ENCODE measurements around the gene ESPN.
A peak's percentile ranks its signal among the peaks of the same experiment; 100 is the strongest.
"Not testable (repeated sequence)": the region's sequence is repeated elsewhere in the genome, so short reads cannot be mapped to it uniquely, and the experiment has no call there.

Gene ESPN

DNA sequence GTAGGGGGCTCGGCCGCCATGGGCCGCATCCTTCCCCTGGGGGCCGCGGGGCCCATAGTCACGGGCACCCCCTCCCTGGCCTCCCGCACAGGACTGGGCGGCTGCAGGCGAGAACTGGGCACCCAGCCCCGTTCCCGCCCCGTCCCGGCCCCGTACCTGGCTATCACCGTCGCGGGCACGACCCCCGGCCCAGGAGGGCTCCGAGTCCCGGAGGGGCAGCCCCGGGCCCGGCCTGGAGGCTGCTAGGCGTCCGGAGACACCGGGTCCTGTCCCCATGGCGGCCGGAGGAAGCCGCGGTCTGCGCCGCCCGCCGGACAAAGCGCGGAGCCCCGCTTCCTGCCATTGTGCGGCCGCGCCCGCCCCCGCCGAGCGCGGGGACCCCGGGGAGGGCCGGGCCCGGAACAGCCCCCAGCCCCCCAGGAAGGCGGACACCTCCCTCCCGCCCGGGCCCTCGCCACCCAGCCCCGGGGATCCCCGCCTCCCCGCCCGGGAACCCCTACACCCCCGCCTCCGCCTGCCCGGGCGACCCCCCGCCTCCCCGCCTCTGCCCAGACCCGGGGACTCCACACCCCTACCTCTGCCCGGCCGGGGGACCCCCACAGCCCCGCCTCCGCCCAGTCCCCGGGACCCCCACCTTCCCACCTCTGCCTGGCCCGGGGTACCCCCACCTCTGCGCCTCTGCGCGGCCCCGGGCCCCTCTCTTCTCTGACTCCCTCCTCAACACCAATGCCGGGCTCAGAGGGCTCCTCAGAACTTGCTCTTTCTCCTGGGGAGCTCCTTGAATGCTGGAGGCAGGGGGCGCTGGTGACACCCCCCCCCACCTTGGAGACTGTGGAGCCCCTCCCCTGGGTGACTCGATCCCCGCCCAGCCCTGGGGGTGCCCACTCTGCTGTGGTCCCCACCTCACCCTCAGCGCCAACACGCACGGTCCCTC, 60.9 kb downstream of the ESPN start:
- no peak for DNase-seq

DNA sequence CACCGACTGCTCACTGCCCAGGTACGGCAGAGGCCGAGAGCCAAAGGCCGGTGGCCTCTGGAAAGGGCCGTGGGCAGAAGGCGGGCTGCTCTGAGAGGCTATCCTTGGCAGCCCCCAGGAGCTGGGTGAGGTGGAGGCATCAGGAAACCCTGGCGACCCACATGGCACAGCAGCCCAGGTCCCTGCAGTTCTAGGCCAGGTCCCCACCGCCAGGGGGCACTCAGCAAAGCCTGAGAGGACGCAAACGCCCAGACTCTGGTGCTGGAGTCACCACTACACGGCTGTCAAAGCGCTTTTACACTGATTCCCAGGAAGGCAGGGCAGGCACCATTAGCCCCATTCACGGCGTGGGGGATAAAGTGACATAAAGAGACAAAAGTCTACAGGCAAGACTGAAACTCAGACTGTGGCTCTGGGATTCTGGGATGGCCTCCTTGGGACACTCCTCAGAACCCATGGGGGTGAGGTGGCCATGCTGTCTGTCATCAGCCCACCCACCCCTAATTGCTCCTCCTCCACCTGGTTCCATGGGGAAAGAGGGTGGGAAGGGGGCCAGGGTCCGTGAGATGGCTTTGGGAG, 61.9 kb downstream of the ESPN start:
- DNase-seq: peak; percentile 81 to 88

DNA sequence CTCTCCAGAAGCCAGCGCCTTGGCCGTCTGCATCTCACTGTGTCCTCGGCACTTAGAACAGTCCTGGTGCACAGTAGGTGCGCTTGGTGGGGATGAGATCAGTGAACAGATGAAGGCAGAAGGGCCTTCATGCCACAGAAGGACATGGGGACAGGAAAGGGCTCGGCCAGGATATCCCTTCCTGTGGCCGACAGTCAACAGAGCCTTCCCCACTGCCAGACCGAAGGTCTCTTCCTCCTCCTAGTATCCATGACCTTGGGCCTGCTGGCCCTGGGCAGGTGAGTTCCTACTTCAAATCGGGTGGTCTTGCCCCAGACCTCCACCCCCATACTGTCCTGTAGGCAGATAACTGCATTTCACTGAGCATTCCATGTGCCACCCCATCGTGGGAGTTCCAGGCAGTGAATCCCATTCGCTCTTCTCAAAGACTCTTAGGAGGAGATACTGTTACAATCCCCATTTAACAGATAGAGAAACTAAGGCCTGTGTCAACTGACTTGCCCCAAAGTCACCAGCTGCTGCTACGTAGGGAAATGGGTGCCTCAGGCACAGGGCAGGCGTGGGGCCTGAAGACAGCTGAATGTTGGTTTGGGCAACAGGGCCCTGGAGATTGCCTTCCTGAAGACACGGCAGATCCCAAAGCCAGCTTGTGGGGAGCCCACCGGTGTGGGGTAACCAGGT, 63.4 kb downstream of the ESPN start:
- no peak for DNase-seq

DNA sequence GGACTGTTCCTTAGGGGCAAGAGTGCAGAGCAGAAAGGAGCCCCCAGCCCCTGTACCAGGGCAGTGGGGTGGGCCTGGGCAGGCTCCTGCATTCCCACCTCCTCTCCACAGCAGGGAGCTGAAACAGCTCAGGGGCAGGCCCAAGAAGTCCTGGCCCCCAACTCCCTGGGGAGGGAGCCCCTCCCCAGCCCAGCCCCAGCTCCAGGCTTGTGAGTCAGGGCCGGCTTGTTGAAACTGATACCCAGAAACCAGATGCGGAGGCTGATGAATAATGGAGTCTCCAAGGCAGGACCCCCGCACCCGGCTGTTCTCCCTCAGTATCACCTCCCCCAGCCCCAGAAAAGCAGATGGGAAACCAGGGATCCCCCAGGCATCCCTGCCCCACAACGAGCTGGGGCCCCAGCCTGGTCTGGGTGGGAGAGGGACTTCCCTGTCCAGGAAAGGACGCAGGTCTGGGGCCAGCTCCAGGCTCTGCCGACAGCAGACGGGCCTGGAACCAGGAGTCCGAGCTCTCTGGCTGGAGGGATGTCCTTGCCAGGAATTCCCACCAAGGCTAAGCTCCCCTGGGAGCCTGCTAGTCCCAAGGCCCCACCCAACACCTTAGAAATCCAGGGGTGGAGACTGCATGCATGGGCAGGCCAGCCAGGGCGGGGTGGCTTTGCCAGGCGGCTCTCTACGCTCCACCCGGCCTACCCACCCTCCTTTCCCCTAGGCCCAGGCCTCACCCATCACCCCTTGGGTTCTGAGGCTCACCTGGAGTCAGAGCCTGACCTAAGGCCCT, 64.2 kb downstream of the ESPN start:
- no peak for DNase-seq

DNA sequence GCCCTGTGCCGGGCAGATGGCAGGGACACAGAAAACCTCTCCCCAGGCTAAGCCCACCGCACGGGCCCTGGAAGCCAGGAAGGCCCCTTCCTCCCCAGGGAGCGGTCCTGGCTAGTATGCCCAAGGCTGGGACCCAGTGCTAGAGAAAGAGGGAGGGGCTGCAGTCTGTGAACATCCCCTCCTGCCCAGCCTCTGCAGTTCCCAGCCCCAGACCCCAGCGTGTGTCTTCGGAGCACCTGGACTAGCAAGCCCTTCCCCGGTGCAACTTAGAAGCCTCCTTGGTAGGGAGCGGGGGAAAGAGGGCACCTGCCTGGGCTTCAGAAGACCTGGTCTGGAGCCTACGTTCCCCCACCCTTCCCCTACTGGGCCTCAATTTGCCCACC, 64.8 kb downstream of the ESPN start:
- DNase-seq: no peak

DNA sequence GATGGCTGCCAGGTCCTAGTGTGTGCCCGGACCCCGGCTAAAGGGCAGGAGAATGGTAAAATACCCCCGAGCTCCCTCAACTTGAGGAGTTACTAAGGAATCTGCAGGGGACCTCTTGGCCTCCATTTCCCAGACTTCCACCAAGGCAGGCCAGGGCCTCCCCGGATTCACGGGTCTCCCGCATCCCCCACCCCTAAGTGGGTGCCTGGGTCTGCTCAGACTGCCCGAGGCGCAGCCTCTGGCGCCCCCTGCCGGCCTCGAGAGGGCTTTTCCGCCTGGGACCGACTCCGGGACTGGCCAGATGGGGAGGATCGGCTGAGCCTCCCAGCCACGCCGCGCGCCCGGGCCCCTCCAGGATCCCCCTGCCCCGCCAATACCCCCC, 65.2 kb downstream of the ESPN start:
- peak; percentile 70 to 75 for DNase-seq

DNA sequence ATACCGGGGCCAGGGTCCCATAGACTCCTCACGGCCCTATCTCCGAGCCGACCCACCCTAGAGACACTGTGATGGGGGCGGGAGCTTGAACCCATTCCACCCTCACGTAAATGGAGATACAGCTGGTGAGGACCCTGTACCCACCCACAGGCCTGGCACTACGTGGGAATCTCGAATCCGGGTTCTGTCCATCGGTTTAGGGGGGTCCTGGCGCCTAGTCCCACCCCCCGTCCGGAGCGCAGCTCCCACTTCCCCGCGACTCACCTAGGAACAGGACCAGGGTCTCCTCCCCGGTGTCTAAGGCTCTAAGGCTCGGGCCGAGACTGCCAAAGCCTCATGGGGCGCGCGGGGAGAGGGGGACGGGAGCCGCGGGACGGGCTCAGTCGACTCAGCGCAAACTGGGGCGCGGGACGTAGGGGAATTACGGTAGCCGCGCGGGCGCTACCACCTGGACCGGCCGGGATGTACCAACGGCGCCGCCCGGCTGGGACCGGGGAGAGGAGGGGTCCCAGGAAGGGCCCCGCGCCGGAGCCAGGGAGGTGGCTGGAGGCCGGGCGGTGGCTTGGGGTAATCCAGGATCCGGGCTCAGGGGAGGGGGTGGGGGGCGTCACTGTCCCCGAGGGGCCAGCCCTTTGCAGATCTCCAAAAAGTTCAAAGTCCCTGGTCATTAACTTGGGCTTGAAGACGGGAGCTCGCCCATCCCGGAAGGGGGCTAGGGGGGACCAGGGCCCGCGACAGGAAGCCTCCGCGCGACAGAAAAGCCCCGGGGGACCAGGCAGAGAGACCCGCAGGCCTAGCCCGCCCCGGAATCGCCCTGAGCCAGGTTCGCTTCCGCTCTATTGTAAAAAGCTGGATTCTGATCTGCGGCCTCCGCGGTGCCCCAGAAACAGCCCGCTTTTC, 65.9 kb downstream of the ESPN start:
- peak; percentile 31 to 61 for DNase-seq

DNA sequence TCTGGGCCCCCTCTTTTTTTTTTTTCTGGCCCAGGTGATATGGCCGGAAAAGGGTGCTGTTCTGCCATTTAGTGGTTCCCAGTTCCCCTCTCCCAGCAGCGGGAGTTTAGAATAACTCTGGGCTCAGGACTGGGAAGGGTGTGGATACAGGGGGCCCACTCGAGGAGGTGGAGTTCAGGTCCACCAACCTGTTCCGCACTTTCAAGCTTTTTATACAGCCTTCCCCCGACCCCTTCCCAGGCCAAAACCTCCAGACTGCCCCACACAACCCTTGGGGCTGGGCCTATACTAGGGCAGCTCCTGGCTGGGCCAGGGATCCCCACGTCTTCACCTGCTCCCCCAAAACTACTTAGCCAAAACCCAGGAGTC, 66.5 kb downstream of the ESPN start:
- DNase-seq: no peak

DNA sequence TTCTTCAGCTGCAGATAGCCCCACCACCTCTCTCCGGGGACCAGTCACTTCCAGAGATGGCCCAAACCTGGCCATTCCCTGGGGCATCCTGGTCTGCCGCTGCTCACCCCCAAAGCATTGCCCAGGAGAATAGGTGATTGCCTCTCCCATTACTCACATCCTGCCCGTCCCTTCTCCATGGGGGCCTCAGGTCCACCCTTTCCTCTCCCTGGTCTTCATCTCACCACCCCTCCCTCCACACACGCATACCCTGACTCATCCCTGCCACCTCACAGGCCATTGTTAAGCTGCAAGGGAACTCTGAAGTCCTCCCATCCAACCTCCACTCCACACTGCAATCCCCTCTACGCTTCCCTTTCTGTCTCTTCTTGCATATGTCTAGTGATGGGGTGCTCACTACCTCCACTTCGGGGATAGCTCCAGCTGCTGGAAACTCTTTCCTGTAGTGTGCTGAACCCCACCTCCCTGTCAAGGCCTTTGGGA, 66.9 kb downstream of the ESPN start, which contains the start of gene PLEKHG5:
PLEKHG5 (minus strand) TSS at position 188 of the 483 bp plus-strand sequence. CDS start 14,096 bp downstream, outside the sequence.
- DNase-seq: no peak

DNA sequence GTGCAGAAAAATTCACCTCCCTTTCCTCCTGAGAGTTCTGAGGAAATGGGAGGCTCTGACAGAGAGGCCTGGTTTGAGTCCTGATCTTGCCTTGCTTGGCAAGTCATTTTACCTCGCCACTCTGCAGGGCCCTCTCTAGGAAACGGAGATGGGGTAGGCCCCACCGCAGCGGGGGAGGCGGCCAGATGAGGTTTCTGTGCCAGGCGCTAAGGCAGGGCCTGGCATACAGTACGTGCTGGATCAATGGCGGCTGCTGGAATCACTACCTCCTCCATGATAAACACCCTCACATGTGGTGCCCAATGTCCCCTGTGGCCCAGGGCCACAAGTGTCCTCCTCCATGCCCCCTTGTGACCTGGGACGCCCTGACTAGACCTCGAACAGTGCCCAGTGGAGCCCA, 67.4 kb downstream of the ESPN start:
- no peak for DNase-seq

DNA sequence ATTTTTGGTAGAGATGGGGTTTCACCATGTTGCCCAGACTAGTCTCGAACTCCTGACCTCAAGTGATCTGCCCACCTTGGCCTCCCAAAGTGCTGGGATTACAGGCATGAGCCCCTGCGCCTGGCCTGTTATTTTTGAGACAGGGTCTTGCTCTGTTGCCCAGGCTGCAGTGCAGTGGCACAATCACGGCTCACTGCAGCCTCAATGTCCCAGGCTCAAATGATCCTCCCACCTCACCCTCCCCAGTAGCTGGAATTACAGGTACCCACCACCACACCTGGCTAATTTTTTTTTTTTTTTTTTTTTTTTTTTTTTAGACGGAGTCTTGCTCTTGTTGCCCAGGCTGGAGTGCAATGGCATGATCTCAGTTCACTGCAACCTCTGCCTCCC, 69.3 kb downstream of the ESPN start:
- DNase-seq: not testable (repeated sequence)

DNA sequence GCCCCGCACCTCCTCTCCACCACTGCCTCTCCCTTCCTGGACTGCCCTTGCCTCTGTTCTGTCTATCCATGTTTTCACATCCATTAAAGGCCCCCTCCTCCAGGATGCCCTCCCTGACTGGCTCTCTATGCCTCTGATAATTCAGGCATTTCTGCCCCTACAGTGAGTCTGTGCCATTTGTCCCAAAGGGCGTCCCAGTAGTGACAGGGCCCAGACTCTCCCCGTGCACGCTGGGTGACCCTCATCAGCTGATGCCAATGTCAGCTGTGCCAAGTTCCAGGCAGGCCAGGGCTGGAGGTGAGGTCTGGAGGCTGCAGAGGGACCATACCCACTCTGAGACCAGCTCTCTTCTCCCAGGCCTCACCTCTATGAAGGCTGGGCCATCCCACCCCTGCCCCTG, 70.1 kb downstream of the ESPN start:
- DNase-seq: no peak

DNA sequence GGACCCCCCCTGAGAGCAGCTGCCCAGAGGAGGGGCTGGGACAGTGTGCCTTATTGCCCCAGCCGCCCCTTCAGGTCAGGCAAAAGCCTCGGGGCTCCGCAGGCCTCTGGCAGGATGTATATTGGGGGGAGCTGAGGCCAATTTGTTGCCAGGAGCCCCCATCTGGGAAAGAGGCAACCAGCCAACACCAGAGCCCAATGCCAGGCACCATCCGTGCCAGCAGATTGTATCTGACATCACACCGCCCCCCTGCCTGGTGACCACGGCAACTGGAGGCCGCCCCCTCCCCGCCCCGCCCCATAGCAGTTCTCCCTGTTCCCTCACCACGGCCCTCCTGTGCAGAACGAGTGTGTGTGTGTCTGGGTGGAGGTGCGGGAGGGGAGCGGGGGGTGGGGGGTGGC, 70.5 kb downstream of the ESPN start:
- DNase-seq: peak in 1 of 2 experiments; percentile 17

DNA sequence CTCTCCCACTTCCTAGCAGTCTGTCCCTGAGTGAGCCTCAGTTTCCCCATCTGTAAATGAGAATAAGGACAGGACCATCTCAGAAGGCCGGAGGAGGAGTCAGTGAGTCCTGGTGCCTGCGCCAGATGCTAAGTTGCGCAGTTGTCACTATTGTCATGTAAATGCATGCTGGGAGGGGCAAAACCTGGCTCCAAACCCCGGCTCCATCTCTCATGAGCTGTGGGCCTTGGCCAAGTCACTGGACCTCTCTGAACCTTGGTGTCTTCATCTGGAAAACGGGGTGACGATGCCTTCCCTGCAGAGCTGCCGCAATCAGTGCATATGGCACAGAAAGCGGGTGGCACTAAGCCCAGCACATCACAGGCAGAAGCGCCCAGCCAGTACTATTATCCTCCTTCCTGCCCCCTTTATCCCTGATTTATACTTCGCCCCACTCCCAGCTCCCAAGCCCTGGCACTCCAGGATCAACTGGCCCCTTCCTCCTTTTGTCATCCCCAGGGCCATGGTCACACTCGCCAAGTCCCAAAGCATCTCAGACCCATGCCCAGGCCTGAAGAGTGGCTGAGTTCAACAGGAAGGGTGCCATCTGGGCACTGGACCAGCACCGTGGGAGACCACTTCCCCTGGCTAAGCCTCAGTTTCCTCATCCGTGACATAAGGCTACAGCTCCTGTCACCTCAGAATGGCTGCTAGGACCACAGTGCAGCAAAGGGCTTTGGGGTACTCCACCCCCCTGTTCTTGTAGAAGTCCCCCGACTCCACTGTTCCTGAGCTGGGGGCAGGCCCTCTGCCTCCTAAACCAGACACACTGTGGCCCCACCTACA, 71.2 kb downstream of the ESPN start:
- no peak for DNase-seq

DNA sequence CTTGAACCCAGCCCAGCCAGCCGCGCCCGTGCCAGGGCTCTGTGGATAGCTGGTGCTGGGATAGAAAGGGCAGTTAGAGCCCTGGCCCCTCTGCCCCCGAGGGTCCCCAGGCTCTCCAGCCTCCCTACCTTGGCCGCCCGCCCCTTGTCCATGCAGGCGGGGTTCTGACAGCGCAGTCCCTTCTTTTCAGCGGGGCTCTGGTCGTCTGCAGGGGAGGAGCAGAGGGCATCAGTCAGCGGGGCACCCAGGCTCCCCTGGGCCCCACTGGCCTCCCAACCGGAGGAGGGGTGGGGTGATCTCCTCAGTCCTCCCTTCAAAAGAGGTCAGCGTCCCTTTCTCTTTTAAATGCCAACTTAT, 71.8 kb downstream of the ESPN start:
- no peak for DNase-seq

DNA sequence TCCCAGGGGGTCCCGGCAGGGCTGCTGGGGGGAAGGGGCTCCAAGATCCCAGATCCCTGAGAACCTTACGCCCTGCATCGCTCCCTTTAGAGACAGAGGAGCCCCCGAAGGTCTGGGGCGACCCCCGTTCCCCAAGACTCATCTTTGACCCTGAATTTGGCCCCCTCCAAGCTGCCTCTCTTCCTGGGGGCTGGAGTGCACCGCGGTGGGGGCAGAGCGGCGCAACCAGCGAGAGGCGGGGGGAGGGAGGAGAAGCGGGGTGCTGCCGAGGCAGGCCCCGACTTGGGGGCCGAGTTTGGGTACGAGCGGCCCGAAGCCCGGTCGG, 72.3 kb downstream of the ESPN start:
- DNase-seq: no peak

DNA sequence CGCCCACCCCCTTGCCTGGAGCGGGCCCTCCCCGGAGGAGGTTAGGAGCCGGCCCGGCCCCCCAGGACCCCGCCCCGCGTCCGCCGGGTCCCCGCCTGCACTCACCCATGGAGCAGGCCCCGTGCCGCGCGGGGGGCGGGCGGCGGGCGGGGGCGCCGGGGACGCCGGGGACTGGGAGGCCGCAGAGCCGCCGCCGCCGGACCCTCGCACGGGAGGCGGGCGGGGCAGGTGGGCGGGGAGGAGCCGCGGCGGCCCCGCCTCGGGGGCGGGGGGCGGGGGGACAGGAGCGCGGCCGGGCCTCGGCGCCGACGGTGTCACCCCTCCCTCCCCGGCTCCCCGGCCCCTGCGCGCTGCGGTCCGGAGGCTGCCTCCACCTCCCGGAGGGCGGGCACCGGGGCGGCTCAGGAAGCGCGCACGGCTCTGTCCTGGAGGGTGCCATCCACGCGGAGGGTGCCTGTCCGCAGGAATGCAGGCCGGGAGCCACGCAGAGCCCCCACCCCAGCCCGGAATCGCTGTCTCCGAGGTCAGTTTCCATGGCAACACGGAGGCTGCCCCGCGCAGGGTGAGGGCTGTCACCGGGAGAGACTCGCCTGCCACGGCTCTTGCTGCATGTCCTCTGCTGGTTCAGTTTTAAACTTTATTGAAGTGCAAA, 72.8 kb downstream of the ESPN start:
- peak; percentile 32 to 52 for DNase-seq

DNA sequence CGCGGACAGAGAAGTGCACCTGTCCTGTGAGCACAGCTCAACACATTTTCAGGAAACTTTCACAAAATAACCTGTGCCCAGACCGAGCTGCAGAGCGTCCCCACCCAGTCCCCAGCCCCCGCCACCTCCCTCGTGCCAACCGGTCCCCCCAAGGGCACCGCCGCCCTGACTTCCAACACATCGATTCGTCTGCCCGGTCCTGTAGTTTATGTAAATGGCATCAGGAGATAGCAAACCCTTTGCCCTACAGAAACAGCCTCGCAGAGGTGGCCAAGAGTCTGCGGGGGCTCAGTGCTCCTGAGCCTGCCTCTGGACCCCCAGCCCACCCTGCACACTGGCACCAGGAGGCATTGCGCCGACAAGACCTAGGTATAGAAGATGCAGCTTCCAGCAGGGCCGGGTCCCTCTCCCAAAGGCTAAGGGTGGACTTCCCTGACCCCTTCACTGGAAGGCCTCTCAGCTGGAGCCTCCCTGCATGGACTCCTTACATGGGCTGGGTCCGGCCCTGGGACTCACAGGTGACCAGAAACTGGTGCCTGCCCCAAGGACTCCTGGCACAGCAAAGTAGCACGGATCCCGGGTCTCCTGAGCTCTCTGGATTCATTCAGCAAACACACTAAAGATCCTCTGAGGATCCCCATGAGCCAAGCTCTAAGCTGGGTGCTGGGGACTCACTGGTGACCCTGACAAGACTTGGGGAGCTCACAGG, 73.4 kb downstream of the ESPN start:
- DNase-seq: no peak

DNA sequence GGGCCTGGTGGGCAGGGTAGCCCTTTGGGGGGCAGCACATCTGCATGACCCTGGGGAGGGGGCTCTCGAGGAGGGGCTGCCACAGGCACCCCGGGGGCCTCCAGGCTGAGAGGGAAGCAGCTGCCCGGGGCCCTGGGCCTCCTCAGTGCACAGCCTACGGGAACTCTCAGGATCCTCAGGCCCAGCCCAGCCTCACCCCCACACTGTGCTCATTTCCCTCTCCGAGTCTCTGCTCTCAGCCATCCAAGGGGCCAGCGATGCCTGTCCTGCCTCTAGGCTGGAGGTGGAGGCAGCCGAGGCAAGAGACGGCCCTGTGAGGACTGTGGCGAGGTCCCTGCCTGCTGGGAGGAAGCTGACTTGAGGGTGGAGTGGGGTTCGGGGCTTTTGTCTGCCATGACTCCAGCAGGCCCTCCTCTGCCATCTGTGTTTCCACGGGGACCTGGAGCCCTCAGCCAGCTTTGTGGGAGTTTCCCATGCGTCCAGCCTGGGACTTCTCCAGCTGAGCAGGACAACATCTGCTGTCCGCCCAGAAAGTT, 74.1 kb downstream of the ESPN start:
- no peak for DNase-seq

DNA sequence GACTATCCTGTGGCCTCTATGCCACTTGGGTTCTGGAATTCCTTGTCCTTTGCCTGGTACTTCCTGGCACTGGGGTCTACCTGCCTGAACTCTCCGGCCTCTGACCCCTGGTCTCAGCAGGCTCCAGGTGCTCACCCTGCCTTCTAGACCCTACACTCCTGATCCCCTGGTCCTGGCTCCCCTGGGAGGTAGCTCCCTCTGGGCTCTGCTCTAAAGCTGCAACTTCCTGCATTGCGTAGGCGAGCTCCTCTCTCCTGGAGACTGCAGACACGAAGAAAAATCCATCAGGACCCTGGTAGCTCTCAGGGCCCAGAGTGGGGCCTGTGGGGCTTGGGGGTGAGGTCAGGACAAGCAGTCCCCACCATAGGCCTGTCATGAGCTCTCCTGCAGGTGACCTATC, 74.7 kb downstream of the ESPN start:
- no peak for DNase-seq

All from stimulated activated CD4-positive, alpha-beta T cell treated with anti-CD3 and anti-CD28 coated beads, Interleukin-4, amount 100 ng/mL, for 4 hours (primary cell).